Gastrocnemius medialis (tissue), 4 donors: ENCODE data around the gene THRB.

Experiments
- POLR2A ChIP-seq, 2 donors: fragments of 450-650 bp; IDR thresholded peaks; one replicate each; pipeline ENCODE4 v1.6.1; 2017; ENCODE audit warnings: antibody characterized with exemption in 2 of 2, mild to moderate bottlenecking in 2 of 2, moderate library complexity in 2 of 2
- TF ChIP-seq, protein P1 (sequence below), 5 experiments: fragments of 450-650 bp in 3 of 5; fragments of 200-600 bp in 2 of 5; sonication (generic) in 2 of 5; IDR thresholded peaks in 4 of 5; conservative IDR thresholded peaks in 1 of 5; 1 replicate in 4 of 5; 2 replicates in 1 of 5; pipeline ENCODE4 v1.5.1; 2016 to 2019; ENCODE audit warnings: antibody characterized with exemption in 5 of 5, mild to moderate bottlenecking in 3 of 5, moderate library complexity in 3 of 5

DNA sequence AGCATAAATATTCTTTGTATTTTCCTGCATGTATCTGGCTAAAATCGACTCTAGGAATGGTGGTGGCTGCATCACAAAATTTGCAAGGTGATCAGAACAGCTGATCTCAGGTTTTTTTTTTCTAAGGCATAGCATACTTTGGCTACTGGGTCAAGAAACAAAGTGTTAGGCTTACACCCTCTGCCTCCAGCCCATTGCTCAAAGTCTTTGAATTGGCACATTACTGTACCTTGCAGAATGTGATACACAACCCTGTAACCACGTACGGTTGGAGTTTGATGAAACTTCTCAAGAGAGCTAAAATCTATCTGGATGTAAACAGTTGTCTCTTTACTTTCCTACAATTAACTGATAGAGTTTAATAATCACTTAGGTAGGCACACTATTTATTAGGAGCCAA, 188.1 kb downstream of the THRB start:
- TF ChIP-seq, protein P1, sequence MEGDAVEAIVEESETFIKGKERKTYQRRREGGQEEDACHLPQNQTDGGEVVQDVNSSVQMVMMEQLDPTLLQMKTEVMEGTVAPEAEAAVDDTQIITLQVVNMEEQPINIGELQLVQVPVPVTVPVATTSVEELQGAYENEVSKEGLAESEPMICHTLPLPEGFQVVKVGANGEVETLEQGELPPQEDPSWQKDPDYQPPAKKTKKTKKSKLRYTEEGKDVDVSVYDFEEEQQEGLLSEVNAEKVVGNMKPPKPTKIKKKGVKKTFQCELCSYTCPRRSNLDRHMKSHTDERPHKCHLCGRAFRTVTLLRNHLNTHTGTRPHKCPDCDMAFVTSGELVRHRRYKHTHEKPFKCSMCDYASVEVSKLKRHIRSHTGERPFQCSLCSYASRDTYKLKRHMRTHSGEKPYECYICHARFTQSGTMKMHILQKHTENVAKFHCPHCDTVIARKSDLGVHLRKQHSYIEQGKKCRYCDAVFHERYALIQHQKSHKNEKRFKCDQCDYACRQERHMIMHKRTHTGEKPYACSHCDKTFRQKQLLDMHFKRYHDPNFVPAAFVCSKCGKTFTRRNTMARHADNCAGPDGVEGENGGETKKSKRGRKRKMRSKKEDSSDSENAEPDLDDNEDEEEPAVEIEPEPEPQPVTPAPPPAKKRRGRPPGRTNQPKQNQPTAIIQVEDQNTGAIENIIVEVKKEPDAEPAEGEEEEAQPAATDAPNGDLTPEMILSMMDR (IDR thresholded peaks at IDR 0.05 in 4 of 5, conservative IDR thresholded peaks at IDR 0.05 in 1 of 5): no peak
- no peak for TF ChIP-seq POLR2A (IDR thresholded peaks at IDR 0.05)
